ENCODE results near the gene CCL13. TPM values are rescaled to one million over a fixed set of nuclear protein-coding genes. Genes with fewer than 3 reads are reported as not detected.

Gene CCL13
- total RNA-seq, 4 donors from 2014 or later, result 1.5 TPM; not detected in 3

GRCh38 chr17:34389126-34389750, 33.0 kb downstream of the CCL13 start:
- ATAC-seq, result no peak
- H3K4me1 ChIP-seq, result no peaks in the 10 kb centered on the region
- in situ Hi-C loops (cut with MboI; ENCODE audit: low sequenced_read_pairs in 4 of 4) (no loop called here), intact Hi-C loops (cut with DNase I; ENCODE audit: low total_unique reads) (no loop called here)
- DNase-seq, result no peak
- no peak overlapping the region for H3K4me3 ChIP-seq
- no peaks in the 10 kb centered on the region for H3K27me3 ChIP-seq
- H3K9me3 ChIP-seq, result no peaks in the 10 kb centered on the region
- TF ChIP-seq CTCF (IDR thresholded peaks at IDR 0.05 in 4 of 5, conservative IDR thresholded peaks at IDR 0.05 in 1 of 5), result no peak
- TF ChIP-seq POLR2A (IDR thresholded peaks at IDR 0.05), result no peak
- H3K36me3 ChIP-seq, result no peaks in the 10 kb centered on the region
- no peak overlapping the region for H3K27ac ChIP-seq

- TF ChIP-seq CTCF (IDR thresholded peaks at IDR 0.05 in 4 of 5, conservative IDR thresholded peaks at IDR 0.05 in 1 of 5), result no peak
- no peak for TF ChIP-seq POLR2A (IDR thresholded peaks at IDR 0.05)
- in situ Hi-C loops (cut with MboI; ENCODE audit: low sequenced_read_pairs in 4 of 4) (no loop called here), intact Hi-C loops (cut with DNase I; ENCODE audit: low total_unique reads) (loop anchor here (5.0 kb wide), 1 partner anchor 1092 kb away; no protein-coding TSS in a partner anchor)
- Histone ChIP-seq H3K27ac (no peak overlapping the region), H3K4me3 (no peak overlapping the region), H3K27me3 (no peaks in the 10 kb centered on the region), H3K36me3 (no peaks in the 10 kb centered on the region), H3K4me1 (no peaks in the 10 kb centered on the region), H3K9me3 (no peaks in the 10 kb centered on the region)
- DNase-seq (no peak), ATAC-seq (no peak)
Observed at GRCh38 chr17:34390649-34391048, 34.4 kb downstream of the CCL13 start.

GRCh38 chr17:34391241-34391640, 35.0 kb downstream of the CCL13 start:
- no peak for DNase-seq
- TF ChIP-seq POLR2A (IDR thresholded peaks at IDR 0.05) (no peak), CTCF (IDR thresholded peaks at IDR 0.05 in 4 of 5, conservative IDR thresholded peaks at IDR 0.05 in 1 of 5) (no peak)

GRCh38 chr17:34393401-34393800, 37.1 kb downstream of the CCL13 start:
- H3K4me3 ChIP-seq, result no peak overlapping the region
- intact Hi-C loops (cut with DNase I; ENCODE audit: low total_unique reads), result loop anchor here (5.0 kb wide), 1 partner anchor 1089 kb away; no protein-coding TSS in a partner anchor
- no peak overlapping the region for H3K27ac ChIP-seq
- in situ Hi-C loops (cut with MboI; ENCODE audit: low sequenced_read_pairs in 4 of 4), result no loop called here
- ATAC-seq (no peak), DNase-seq (no peak)
- H3K4me1 ChIP-seq, result no peaks in the 10 kb centered on the region
- TF ChIP-seq CTCF (IDR thresholded peaks at IDR 0.05 in 4 of 5, conservative IDR thresholded peaks at IDR 0.05 in 1 of 5) (no peak), POLR2A (IDR thresholded peaks at IDR 0.05) (no peak)
- no peaks in the 10 kb centered on the region for H3K36me3 ChIP-seq
- no peaks in the 10 kb centered on the region for H3K27me3 ChIP-seq
- no peaks in the 10 kb centered on the region for H3K9me3 ChIP-seq

More at GRCh38 chr17:34391241-34391640, 35.0 kb downstream of the CCL13 start:
- Histone ChIP-seq H3K4me3 (no peak overlapping the region), H3K27me3 (no peaks in the 10 kb centered on the region), H3K36me3 (no peaks in the 10 kb centered on the region), H3K27ac (no peak overlapping the region), H3K4me1 (no peaks in the 10 kb centered on the region), H3K9me3 (no peaks in the 10 kb centered on the region)
- no peak for ATAC-seq
- in situ Hi-C loops (cut with MboI; ENCODE audit: low sequenced_read_pairs in 4 of 4) (no loop called here), intact Hi-C loops (cut with DNase I; ENCODE audit: low total_unique reads) (loop anchor here (5.0 kb wide), 1 partner anchor 1091 kb away; no protein-coding TSS in a partner anchor)

- H3K4me1 ChIP-seq, result no peaks in the 10 kb centered on the region
- intact Hi-C loops (cut with DNase I; ENCODE audit: low total_unique reads) (no loop called here), in situ Hi-C loops (cut with MboI; ENCODE audit: low sequenced_read_pairs in 4 of 4) (no loop called here)
- TF ChIP-seq CTCF (IDR thresholded peaks at IDR 0.05 in 4 of 5, conservative IDR thresholded peaks at IDR 0.05 in 1 of 5) (no peak), POLR2A (IDR thresholded peaks at IDR 0.05) (no peak)
- DNase-seq, result no peak
- no peaks in the 10 kb centered on the region for H3K36me3 ChIP-seq
- no peaks in the 10 kb centered on the region for H3K9me3 ChIP-seq
- ATAC-seq, result no peak
- no peak overlapping the region for H3K4me3 ChIP-seq
- H3K27ac ChIP-seq, result no peak overlapping the region
- H3K27me3 ChIP-seq, result no peaks in the 10 kb centered on the region
Observed at GRCh38 chr17:34397265-34397664, 41.0 kb downstream of the CCL13 start.
